ENCODE measurements around the gene FKBP2. TPM values are rescaled to one million over a fixed set of nuclear protein-coding genes. Genes with fewer than 3 reads are reported as not detected.

FKBP2 gene
- total and polyA plus RNA-seq, 2 of the 13 experiments (the other 11 are each of a cell fraction or from before 2014, with no cell fraction given) = 30.1 to 53.3 TPM

- peak; percentile 64 for FAIRE-seq
- Histone ChIP-seq H3K27me3 (ENCODE audit: control insufficient read depth in 1 of 2, insufficient read depth in 2 of 2, low read length in 2 of 2) (no peaks in the 10 kb centered on the region; a peak in 1 of 5 replicates), H3K9ac (ENCODE audit: insufficient read depth, low read depth, low read length) (peak overlapping the region; percentile 86), H2AFZ (ENCODE audit: low read length) (no peak overlapping the region), H3K36me3 (replicated peaks in 1 of 2; ENCODE audit: control insufficient read depth in 1 of 2, insufficient read depth in 2 of 2, low read length in 2 of 2) (peaks cover 0 to 11% of the 10 kb centered on the region in 2 experiments; a peak in 3 of 5 replicates), H3K27ac (ENCODE audit: extremely low read length, insufficient read depth, low read length) (peak overlapping the region; percentile 91), H3K4me3 (replicated peaks in 1 of 3; ENCODE audit: insufficient read depth in 1 of 3, low read depth in 2 of 3, low read length in 3 of 3) (peak overlapping the region; percentile 84 to 93 (median 88)), H4K20me1 (ENCODE audit: insufficient read depth, low read length) (no peaks in the 10 kb centered on the region), H3K4me2 (ENCODE audit: low read depth, low read length) (peak overlapping the region; percentile 95), H3K4me1 (ENCODE audit: insufficient read depth, low read length) (peaks cover 57% of the 10 kb centered on the region), H3K9me3 (ENCODE audit: low read length) (no peaks in the 10 kb centered on the region), H3K79me2 (ENCODE audit: insufficient read depth, low read length) (peaks cover 26% of the 10 kb centered on the region)
- ChIA-PET POLR2A (interaction anchor here (0.5 to 8.3 kb wide), 20 partner anchors 8 to 90 kb away, joined by 3 to 113 read pairs (median 6); partner anchors contain the start of genes BAD, DNAJC4, ESRRA and MACROD1), CTCF (ENCODE audit: low intra/inter-chr PET ratio, low total read pairs) (no interaction called here)
- peak; percentile 73 for ATAC-seq
- WGBS (ENCODE audit: low lambda C conversion rate) = 1% methylated on average over 28 of the region's 63 CpGs
- in situ Hi-C loops (cut with HindIII; ENCODE audit: extremely low pct_ligation_motif_present, low pct_unique_long_range_greater_than_20kb) (loop anchor here (5.0 kb wide), 1 partner anchor 61 kb away; the partner anchor contains the start of gene CATSPERZ), intact Hi-C loops (cut with micrococcal nuclease; ENCODE audit: unreplicated experiment) (loop anchor here (5.0 kb wide), 1 partner anchor 54 kb away; the partner anchor contains the start of gene STIP1)
- BruUV-seq (replicated peaks) = TSS peak; percentile 62
- DNase-seq (ENCODE audit: low spot score) = peak; percentile 66
- TF ChIP-seq KLF12 (CRISPR knock-in tag; IDR thresholded peaks at IDR 0.05; ENCODE audit: borderline replicate concordance) = no peak
- TF ChIP-seq IRF2 (CRISPR knock-in tag; IDR thresholded peaks at IDR 0.05) = no peak
- no peak for TF ChIP-seq STAT5B (CRISPR knock-in tag; IDR thresholded peaks at IDR 0.05)
- TF ChIP-seq ARNTL (CRISPR knock-in tag; IDR thresholded peaks at IDR 0.05) = no peak
- TF ChIP-seq KDM2A (CRISPR knock-in tag; IDR thresholded peaks at IDR 0.05; ENCODE audit: borderline replicate concordance, low read depth) = peak; percentile 64
- no peak for TF ChIP-seq HOXA5 (CRISPR knock-in tag; IDR thresholded peaks at IDR 0.05)
- TF ChIP-seq ZMYM2 (CRISPR knock-in tag; IDR thresholded peaks at IDR 0.05) = no peak
- no peak for TF ChIP-seq CTCF (CRISPR knock-in tag; IDR thresholded peaks at IDR 0.05)
- no peak for TF ChIP-seq CBX5 (CRISPR knock-in tag; IDR thresholded peaks at IDR 0.05; ENCODE audit: borderline replicate concordance)
- TF ChIP-seq E2F5 (CRISPR knock-in tag; conservative IDR thresholded peaks at IDR 0.05) = 0 out of 2 replicates have a peak, but pooled peaks have one; percentile 13
- TF ChIP-seq ZNF678 (CRISPR knock-in tag; IDR thresholded peaks at IDR 0.05) = 0 out of 2 replicates have a peak, but pooled peaks have one; percentile 0
- TF ChIP-seq SP5 (CRISPR knock-in tag; IDR thresholded peaks at IDR 0.05; ENCODE audit: borderline replicate concordance, low read depth) = no peak
- no peak for TF ChIP-seq ZSCAN31 (CRISPR knock-in tag; IDR thresholded peaks at IDR 0.05; ENCODE audit: low read depth)
- no peak for TF ChIP-seq BRD4 (CRISPR knock-in tag; IDR thresholded peaks at IDR 0.05)
- 0 out of 2 replicates have a peak, but pooled peaks have one; percentile 65 for TF ChIP-seq ZSCAN12 (CRISPR knock-in tag; IDR thresholded peaks at IDR 0.05)
- no peak for TF ChIP-seq ZNF616 (CRISPR knock-in tag; IDR thresholded peaks at IDR 0.05; ENCODE audit: low read depth)
- no peak for TF ChIP-seq MEIS1 (CRISPR knock-in tag; IDR thresholded peaks at IDR 0.05; ENCODE audit: borderline replicate concordance)
- no peak for TF ChIP-seq ZNF644 (CRISPR knock-in tag; IDR thresholded peaks at IDR 0.05; ENCODE audit: low read depth)
- 0 out of 2 replicates have a peak, but pooled peaks have one; percentile 20 for TF ChIP-seq MXD1 (CRISPR knock-in tag; IDR thresholded peaks at IDR 0.05)
- TF ChIP-seq TBX3 (IDR thresholded peaks at IDR 0.05; ENCODE audit: borderline replicate concordance) = peak; percentile 63; the same call in 1 of the 2 replicates
Observed at GRCh38 chr11:64241491-64242374, 838 bp downstream of the FKBP2 start.

Data from HepG2 (cell line).